Tibial nerve (tissue), 4 donors: ENCODE data around the gene STX18. TPM values are rescaled to one million over a fixed set of nuclear protein-coding genes. Genes with fewer than 3 reads are reported as not detected.

Experiments used
- DNase-seq, 2 donors: peaks; one replicate each; pipeline ENCODE4 v3.0.0-alpha.2; 2019; ENCODE audit warnings: low spot score in 2 of 2
- H3K27ac ChIP-seq, 4 donors: fragments of 200-600 bp; sonication (generic) in 3 of 4; one replicate each; pipeline ENCODE4 v1.5.1; 2017 to 2019; ENCODE audit warnings: mild to moderate bottlenecking in 1 of 4
- H3K27me3 ChIP-seq, 2 donors: fragments of 200-600 bp; sonication (generic) in 1 of 2; one replicate each; pipeline versions ENCODE4 v1.5.1 to v1.6.0; 2017 to 2019
- H3K36me3 ChIP-seq, 3 donors: fragments of 200-600 bp; sonication (generic); one replicate each; pipeline ENCODE4 v1.5.1; 2018 to 2019
- H3K4me1 ChIP-seq, 4 donors: fragments of 200-600 bp; sonication (generic) in 3 of 4; one replicate each; pipeline ENCODE4 v1.5.1; 2017 to 2019
- H3K4me3 ChIP-seq, 4 donors: fragments of 200-600 bp; sonication (generic) in 3 of 4; one replicate each; pipeline ENCODE4 v1.5.1; 2017 to 2019; ENCODE audit warnings: mild to moderate bottlenecking in 1 of 4, moderate library complexity in 1 of 4
- H3K9me3 ChIP-seq, 4 donors: fragments of 200-600 bp; sonication (generic) in 3 of 4; one replicate each; pipeline ENCODE4 v1.5.1; 2017 to 2019
- CTCF ChIP-seq, 5 experiments: fragments of 200-600 bp in 3 of 5; fragments of 450-650 bp in 2 of 5; sonication (generic) in 3 of 5; IDR thresholded peaks; one replicate each; pipeline ENCODE4 v1.5.1; 2016 to 2019; ENCODE audit warnings: antibody characterized with exemption in 5 of 5, mild to moderate bottlenecking in 3 of 5, moderate library complexity in 2 of 5
- EP300 ChIP-seq, 2 donors: sonication (generic); formaldehyde crosslinking; IDR thresholded peaks; one replicate each; pipeline ENCODE4 v1.6.1; 2017; ENCODE audit warnings: antibody characterized with exemption in 2 of 2, mild to moderate bottlenecking in 1 of 2
- POLR2A ChIP-seq, 2 donors: fragments of 450-650 bp; IDR thresholded peaks; one replicate each; pipeline ENCODE4 v1.6.1; 2017; ENCODE audit warnings: antibody characterized with exemption in 2 of 2, mild to moderate bottlenecking in 2 of 2, moderate library complexity in 2 of 2
- WGBS, 2 donors: methylation state at CpG; one replicate each; pipeline ENCODE4 v1.1.5; 2018; 5-methylcytosine and 5-hydroxymethylcytosine counted together
- total RNA-seq, 4 donors: library from RNA; depleted of rRNA; stranded (reverse); fragments of >200 nt; gene quantifications; one replicate each; pipeline ENCODE4 v1.1.0, GENCODE V29; 2016

The STX18 gene
- total RNA-seq, 4 donors from 2014 or later, result 16.5 to 37.5 (median 21.4) TPM

- Histone ChIP-seq H3K4me1 (peaks cover 0 to 5% (median 0%) of the 10 kb centered on the region in 4 donors), H3K36me3 (no peaks in the 10 kb centered on the region), H3K27ac (no peak overlapping the region), H3K4me3 (no peak overlapping the region), H3K9me3 (peaks cover 0 to 15% (median 0%) of the 10 kb centered on the region in 4 donors), H3K27me3 (peaks cover 0 to 13% of the 10 kb centered on the region in 2 donors)
- TF ChIP-seq CTCF (IDR thresholded peaks at IDR 0.05) (no peak), POLR2A (IDR thresholded peaks at IDR 0.05) (no peak), EP300 (IDR thresholded peaks at IDR 0.05) (no peak)
- no peak for DNase-seq
- 75 to 76% methylated on average over 7 to 13 of the region's 13 CpGs for WGBS, 2 donors
These were observed 144.4 kb downstream of the STX18 start for GRCh38 chr4:4397441-4397819.

- no peak for DNase-seq
- Histone ChIP-seq H3K27me3 (peaks cover 0 to 13% of the 10 kb centered on the region in 2 donors), H3K36me3 (no peaks in the 10 kb centered on the region), H3K9me3 (peaks cover 0 to 15% (median 0%) of the 10 kb centered on the region in 4 donors), H3K4me3 (no peak overlapping the region), H3K27ac (no peak overlapping the region), H3K4me1 (peaks cover 0 to 5% (median 0%) of the 10 kb centered on the region in 4 donors)
- TF ChIP-seq CTCF (IDR thresholded peaks at IDR 0.05) (no peak), EP300 (IDR thresholded peaks at IDR 0.05) (no peak), POLR2A (IDR thresholded peaks at IDR 0.05) (no peak)
- 41 to 55% methylated on average over 19 of the region's 19 CpGs for WGBS, 2 donors
These were observed 145.0 kb downstream of the STX18 start for GRCh38 chr4:4396628-4397440.

- peaks cover 0 to 5% (median 0%) of the 10 kb centered on the region in 4 donors for H3K4me1 ChIP-seq
- no peak overlapping the region for H3K27ac ChIP-seq
- DNase-seq, result no peak
- H3K27me3 ChIP-seq, result peaks cover 0 to 13% of the 10 kb centered on the region in 2 donors
- peaks cover 0 to 15% (median 0%) of the 10 kb centered on the region in 4 donors for H3K9me3 ChIP-seq
- no peaks in the 10 kb centered on the region for H3K36me3 ChIP-seq
- no peak for TF ChIP-seq POLR2A (IDR thresholded peaks at IDR 0.05)
- TF ChIP-seq CTCF (IDR thresholded peaks at IDR 0.05), result no peak
- no peak for TF ChIP-seq EP300 (IDR thresholded peaks at IDR 0.05)
- no peak overlapping the region for H3K4me3 ChIP-seq
- 24 to 31% methylated on average over 18 to 24 of the region's 26 CpGs for WGBS, 2 donors
These were observed 145.8 kb downstream of the STX18 start for GRCh38 chr4:4395849-4396627.

GRCh38 chr4:4395371-4395770, 146.5 kb downstream of the STX18 start:
- Histone ChIP-seq H3K27ac (no peak overlapping the region), H3K27me3 (peaks cover 0 to 19% of the 10 kb centered on the region in 2 donors), H3K4me1 (peaks cover 0 to 5% (median 0%) of the 10 kb centered on the region in 4 donors), H3K4me3 (no peak overlapping the region), H3K36me3 (no peaks in the 10 kb centered on the region), H3K9me3 (peaks cover 0 to 13% (median 0%) of the 10 kb centered on the region in 4 donors)
- no peak for TF ChIP-seq POLR2A (IDR thresholded peaks at IDR 0.05)
- no peak for TF ChIP-seq EP300 (IDR thresholded peaks at IDR 0.05)
- TF ChIP-seq CTCF (IDR thresholded peaks at IDR 0.05), result no peak
- WGBS, 2 donors, result 51 to 58% methylated on average over 7 to 9 of the region's 9 CpGs
- no peak for DNase-seq
